ENCODE results near the gene FOSL1. TPM values are rescaled to one million over a fixed set of nuclear protein-coding genes. Genes with fewer than 3 reads are reported as not detected.
A peak's percentile ranks its signal among the peaks of the same experiment; 100 is the strongest.

The FOSL1 gene
- polyA plus RNA-seq, 3 donors, result 2.5 to 28.2 (median 2.5) TPM

GRCh38 chr11:65859095-65859811 is 40.9 kb downstream of the FOSL1 start:
- peak overlapping the region; percentile 91 to 99 (median 97) for H3K27ac Mint-ChIP-seq
- under 1% methylated on average over 45 of the region's 46 CpGs for WGBS (ENCODE audit: insufficient coverage)
- Histone ChIP-seq H3K4me2 (replicated peaks; ENCODE audit: extremely low read depth, low read length, poor library complexity, severe bottlenecking) (peak overlapping the region; percentile 96), H4K20me1 (ENCODE audit: insufficient read depth, low read length) (peaks cover 62% of the 10 kb centered on the region), H3K4me3 (replicated peaks in 1 of 3; ENCODE audit: low read depth in 2 of 3, low read length in 3 of 3) (peak overlapping the region; percentile 59 to 98 (median 92)), H3K9ac (ENCODE audit: insufficient read depth, low read length, poor library complexity, severe bottlenecking) (peak overlapping the region; percentile 86), H3K36me3 (replicated peaks in 1 of 2; ENCODE audit: control insufficient read depth in 1 of 2, insufficient read depth in 2 of 2, low read length in 2 of 2) (peaks cover 42 to 51% of the 10 kb centered on the region in 2 donors), H3K79me2 (ENCODE audit: insufficient read depth, low read length) (peaks cover 68% of the 10 kb centered on the region), H3K4me1 (ENCODE audit: control insufficient read depth in 1 of 2, insufficient read depth in 2 of 2, low read length in 2 of 2) (peaks cover 41 to 56% of the 10 kb centered on the region in 2 donors), H3K9me3 (replicated peaks in 1 of 2; ENCODE audit: control insufficient read depth in 1 of 2, insufficient read depth in 1 of 2, low read length in 2 of 2) (no peaks in the 10 kb centered on the region), H3K27ac (ENCODE audit: low read depth in 1 of 2, low read length in 2 of 2) (peak overlapping the region; percentile 86 to 95), H3K27me3 (ENCODE audit: control insufficient read depth in 2 of 2, insufficient read depth in 2 of 2, low read length in 2 of 2) (no peaks in the 10 kb centered on the region), H2AFZ (ENCODE audit: insufficient read depth, low read depth, low read length, poor library complexity, severe bottlenecking) (peak overlapping the region; percentile 87)
- peaks cover 0 to 5% (median 0%) of the 10 kb centered on the region in 7 donors for H3K9me3 Mint-ChIP-seq
- intact Hi-C loops (cut with micrococcal nuclease), result loop anchor here in 1 of 2 donors (2.0 kb wide), 1 partner anchor 14 kb away; the partner anchor contains the start of gene EFEMP2
- no peak for TF ChIP-seq CTCF (IDR thresholded peaks at IDR 0.05)
- H3K36me3 Mint-ChIP-seq, result peaks cover 40 to 54% of the 10 kb centered on the region in 2 donors
- DNase-seq, result peak; percentile 84 to 95 (median 88)
- peaks cover 49% of the 10 kb centered on the region for H3K4me1 Mint-ChIP-seq
- peak overlapping the region; percentile 91 to 96 for H3K4me3 Mint-ChIP-seq
- H3K27me3 Mint-ChIP-seq (ENCODE audit: low read depth in 3 of 3), result peaks cover 0 to 2% (median 1%) of the 10 kb centered on the region in 3 donors

DNA sequence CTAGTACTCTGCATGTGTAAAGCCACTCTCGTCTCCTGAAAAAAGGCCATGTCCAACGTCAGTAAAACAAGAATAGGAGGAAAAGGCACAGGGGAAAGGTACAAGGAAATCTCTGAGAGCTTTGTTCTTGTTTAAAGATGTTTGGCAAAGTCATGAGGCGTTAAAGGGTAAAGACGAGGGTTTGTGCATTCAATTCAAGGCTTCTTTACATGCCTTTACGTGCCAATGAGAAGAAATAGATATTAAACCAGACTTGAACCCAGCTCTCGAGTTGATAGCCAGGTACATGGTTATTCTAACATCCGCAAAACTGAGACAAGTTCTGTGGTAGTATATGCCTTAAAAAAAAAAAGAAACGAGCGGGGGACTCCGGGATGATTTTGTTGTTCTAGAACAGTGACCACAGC is 41.5 kb downstream of the FOSL1 start:
- Histone ChIP-seq H3K27ac (ENCODE audit: low read depth in 1 of 2, low read length in 2 of 2) (peak overlapping the region; percentile 86 to 95), H4K20me1 (ENCODE audit: insufficient read depth, low read length) (peaks cover 68% of the 10 kb centered on the region), H2AFZ (ENCODE audit: insufficient read depth, low read depth, low read length, poor library complexity, severe bottlenecking) (peak overlapping the region; percentile 87), H3K9me3 (replicated peaks in 1 of 2; ENCODE audit: control insufficient read depth in 1 of 2, insufficient read depth in 1 of 2, low read length in 2 of 2) (no peaks in the 10 kb centered on the region), H3K4me1 (ENCODE audit: control insufficient read depth in 1 of 2, insufficient read depth in 2 of 2, low read length in 2 of 2) (peaks cover 41 to 56% of the 10 kb centered on the region in 2 donors), H3K27me3 (ENCODE audit: control insufficient read depth in 2 of 2, insufficient read depth in 2 of 2, low read length in 2 of 2) (no peaks in the 10 kb centered on the region), H3K4me3 (replicated peaks in 1 of 3; ENCODE audit: low read depth in 2 of 3, low read length in 3 of 3) (peak overlapping the region; percentile 59 to 98 (median 92)), H3K79me2 (ENCODE audit: insufficient read depth, low read length) (peaks cover 74% of the 10 kb centered on the region), H3K9ac (ENCODE audit: insufficient read depth, low read length, poor library complexity, severe bottlenecking) (no peak overlapping the region), H3K4me2 (replicated peaks; ENCODE audit: extremely low read depth, low read length, poor library complexity, severe bottlenecking) (peak overlapping the region; percentile 96), H3K36me3 (replicated peaks in 1 of 2; ENCODE audit: control insufficient read depth in 1 of 2, insufficient read depth in 2 of 2, low read length in 2 of 2) (peaks cover 42 to 51% of the 10 kb centered on the region in 2 donors)
- intact Hi-C loops (cut with micrococcal nuclease), result loop anchor here in 1 of 2 donors (2.0 kb wide), 1 partner anchor 14 kb away; the partner anchor contains the start of gene EFEMP2
- peaks cover 0 to 2% (median 1%) of the 10 kb centered on the region in 3 donors for H3K27me3 Mint-ChIP-seq (ENCODE audit: low read depth in 3 of 3)
- H3K27ac Mint-ChIP-seq, result peak overlapping the region; percentile 89 to 99 (median 96)
- peaks cover 54% of the 10 kb centered on the region for H3K4me1 Mint-ChIP-seq
- H3K9me3 Mint-ChIP-seq, result peaks cover 0 to 5% (median 0%) of the 10 kb centered on the region in 7 donors
- H3K36me3 Mint-ChIP-seq, result peaks cover 42 to 54% of the 10 kb centered on the region in 2 donors
- H3K4me3 Mint-ChIP-seq, result peak overlapping the region; percentile 91 to 96
- 1% methylated on average over 5 of the region's 10 CpGs for WGBS (ENCODE audit: insufficient coverage)
- no peak for DNase-seq
- TF ChIP-seq CTCF (IDR thresholded peaks at IDR 0.05), result no peak
